ENCODE measurements around the gene KLHL17.

DNA sequence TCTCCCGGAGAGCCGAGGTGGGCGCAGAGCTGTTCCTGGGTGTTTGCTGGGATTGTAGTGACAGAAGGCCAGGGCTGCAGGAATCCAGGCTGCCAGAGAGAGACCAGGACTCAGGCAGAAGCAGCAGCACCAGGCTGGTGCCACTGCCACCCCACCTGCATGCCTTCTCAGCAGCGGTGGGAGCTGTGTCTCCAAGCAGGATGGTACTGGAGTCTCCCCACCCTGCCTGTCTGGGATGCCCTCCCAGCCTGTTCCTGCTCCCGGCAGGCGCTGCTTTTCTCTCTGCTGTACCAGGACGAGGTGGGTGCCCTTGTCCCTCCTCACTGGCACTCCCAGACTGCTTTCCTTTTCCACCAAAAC, 44.0 kb downstream of the KLHL17 start:
- TF ChIP-seq, protein P1, sequence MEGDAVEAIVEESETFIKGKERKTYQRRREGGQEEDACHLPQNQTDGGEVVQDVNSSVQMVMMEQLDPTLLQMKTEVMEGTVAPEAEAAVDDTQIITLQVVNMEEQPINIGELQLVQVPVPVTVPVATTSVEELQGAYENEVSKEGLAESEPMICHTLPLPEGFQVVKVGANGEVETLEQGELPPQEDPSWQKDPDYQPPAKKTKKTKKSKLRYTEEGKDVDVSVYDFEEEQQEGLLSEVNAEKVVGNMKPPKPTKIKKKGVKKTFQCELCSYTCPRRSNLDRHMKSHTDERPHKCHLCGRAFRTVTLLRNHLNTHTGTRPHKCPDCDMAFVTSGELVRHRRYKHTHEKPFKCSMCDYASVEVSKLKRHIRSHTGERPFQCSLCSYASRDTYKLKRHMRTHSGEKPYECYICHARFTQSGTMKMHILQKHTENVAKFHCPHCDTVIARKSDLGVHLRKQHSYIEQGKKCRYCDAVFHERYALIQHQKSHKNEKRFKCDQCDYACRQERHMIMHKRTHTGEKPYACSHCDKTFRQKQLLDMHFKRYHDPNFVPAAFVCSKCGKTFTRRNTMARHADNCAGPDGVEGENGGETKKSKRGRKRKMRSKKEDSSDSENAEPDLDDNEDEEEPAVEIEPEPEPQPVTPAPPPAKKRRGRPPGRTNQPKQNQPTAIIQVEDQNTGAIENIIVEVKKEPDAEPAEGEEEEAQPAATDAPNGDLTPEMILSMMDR (IDR thresholded peaks at IDR 0.05): no peak
- no peak for TF ChIP-seq POLR2A (IDR thresholded peaks at IDR 0.05)

Measured in heart left ventricle (tissue), 13 donors.